ENCODE measurements around the gene ADGRB3.
"Not testable (repeated sequence)": the region's sequence is repeated elsewhere in the genome, so short reads cannot be mapped to it uniquely, and the experiment has no call there.

The ADGRB3 gene

DNA sequence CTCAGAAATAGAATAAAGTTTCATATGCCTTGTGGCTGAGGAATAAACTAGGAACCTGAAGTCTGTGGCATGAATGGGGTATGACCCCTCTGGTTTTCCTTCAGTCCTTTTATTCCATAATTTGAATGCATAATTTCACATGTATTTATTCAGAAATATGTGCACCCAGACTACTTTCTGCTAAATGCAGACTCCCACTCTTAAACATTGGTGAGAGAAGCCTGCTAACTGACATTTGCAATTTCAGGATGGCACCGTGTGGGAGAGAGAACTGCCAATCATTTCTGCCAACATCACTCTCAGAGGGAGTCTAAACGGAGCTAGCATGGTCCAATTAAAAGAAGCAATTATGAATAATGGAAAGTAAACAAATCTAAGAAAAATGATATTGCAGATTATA is 141.3 kb downstream of the ADGRB3 start:
- Histone ChIP-seq H3K4me2 (ENCODE audit: low read length) (no peak overlapping the region), H3K79me2 (no peaks in the 10 kb centered on the region), H3K36me3 (ENCODE audit: control insufficient read depth, insufficient read depth, low read length) (no peaks in the 10 kb centered on the region), H3K9me3 (ENCODE audit: control insufficient read depth, low read length) (no peaks in the 10 kb centered on the region), H3K9ac (no peak overlapping the region), H3K27me3 (ENCODE audit: control insufficient read depth, insufficient read depth, low read length) (no peaks in the 10 kb centered on the region), H3K4me3 (ENCODE audit: low read depth, low read length) (no peak overlapping the region), H2AFZ (no peak overlapping the region), H3K27ac (no peak overlapping the region), H3K4me1 (no peaks in the 10 kb centered on the region)
- TF ChIP-seq, protein P1, sequence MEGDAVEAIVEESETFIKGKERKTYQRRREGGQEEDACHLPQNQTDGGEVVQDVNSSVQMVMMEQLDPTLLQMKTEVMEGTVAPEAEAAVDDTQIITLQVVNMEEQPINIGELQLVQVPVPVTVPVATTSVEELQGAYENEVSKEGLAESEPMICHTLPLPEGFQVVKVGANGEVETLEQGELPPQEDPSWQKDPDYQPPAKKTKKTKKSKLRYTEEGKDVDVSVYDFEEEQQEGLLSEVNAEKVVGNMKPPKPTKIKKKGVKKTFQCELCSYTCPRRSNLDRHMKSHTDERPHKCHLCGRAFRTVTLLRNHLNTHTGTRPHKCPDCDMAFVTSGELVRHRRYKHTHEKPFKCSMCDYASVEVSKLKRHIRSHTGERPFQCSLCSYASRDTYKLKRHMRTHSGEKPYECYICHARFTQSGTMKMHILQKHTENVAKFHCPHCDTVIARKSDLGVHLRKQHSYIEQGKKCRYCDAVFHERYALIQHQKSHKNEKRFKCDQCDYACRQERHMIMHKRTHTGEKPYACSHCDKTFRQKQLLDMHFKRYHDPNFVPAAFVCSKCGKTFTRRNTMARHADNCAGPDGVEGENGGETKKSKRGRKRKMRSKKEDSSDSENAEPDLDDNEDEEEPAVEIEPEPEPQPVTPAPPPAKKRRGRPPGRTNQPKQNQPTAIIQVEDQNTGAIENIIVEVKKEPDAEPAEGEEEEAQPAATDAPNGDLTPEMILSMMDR (IDR thresholded peaks at IDR 0.05) = no peak

DNA sequence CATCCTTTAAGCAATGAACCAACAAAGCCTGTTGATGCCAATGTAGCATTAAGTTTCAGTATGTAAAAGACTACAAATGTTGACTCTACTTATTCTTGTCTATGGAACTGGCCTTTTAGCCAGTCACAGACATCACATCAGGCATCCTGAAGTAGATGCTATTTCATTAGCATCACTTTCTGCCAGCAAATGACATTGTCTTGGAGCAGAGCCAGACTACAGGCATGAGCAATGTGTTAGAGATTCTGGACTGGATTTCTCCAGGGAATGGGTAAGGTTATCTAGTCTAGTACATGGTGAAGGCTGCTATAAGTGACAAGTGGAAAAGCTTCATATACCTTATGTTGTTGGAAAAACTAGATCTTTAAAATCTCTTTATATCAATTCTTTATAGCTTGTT is 142.9 kb downstream of the ADGRB3 start:
- Histone ChIP-seq H3K27ac (no peak overlapping the region), H3K36me3 (ENCODE audit: control insufficient read depth, insufficient read depth, low read length) (no peaks in the 10 kb centered on the region), H3K4me2 (ENCODE audit: low read length) (no peak overlapping the region), H3K9ac (no peak overlapping the region), H3K4me1 (no peaks in the 10 kb centered on the region), H3K79me2 (no peaks in the 10 kb centered on the region), H3K9me3 (ENCODE audit: control insufficient read depth, low read length) (no peaks in the 10 kb centered on the region), H2AFZ (no peak overlapping the region), H3K27me3 (ENCODE audit: control insufficient read depth, insufficient read depth, low read length) (no peaks in the 10 kb centered on the region), H3K4me3 (ENCODE audit: low read depth, low read length) (no peak overlapping the region)
- TF ChIP-seq, protein P1 (IDR thresholded peaks at IDR 0.05) = no peak

DNA sequence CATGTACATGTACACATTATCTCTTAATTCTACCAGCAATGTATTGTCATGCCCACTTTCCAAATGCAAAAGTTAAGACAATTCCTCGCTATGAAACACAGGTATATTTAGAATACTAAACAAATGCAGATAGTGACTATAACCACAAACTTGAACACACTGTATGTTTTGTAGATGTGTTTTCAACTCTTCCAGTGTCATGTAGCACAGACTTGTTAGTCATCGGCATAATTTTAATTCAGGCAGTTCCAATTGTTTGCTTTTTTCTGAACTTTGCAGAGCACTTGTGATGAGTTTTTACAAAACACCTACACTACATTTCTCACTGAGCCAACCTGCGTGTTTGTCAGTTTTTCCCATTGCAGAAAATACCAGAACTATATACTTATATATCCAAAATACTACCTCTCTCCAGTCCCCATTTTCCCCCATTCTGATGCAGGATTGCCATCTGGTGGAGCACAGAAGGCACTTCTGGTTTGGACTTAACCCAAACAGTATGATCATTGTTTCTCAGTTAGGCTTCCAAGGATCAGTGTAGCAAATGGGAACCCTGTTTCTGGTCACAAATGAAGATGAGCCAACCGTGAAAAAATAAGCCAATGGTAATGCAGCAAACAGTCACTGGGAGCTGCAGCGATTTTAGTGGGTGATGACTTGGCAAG is 143.4 kb downstream of the ADGRB3 start:
- Histone ChIP-seq H3K4me1 (no peaks in the 10 kb centered on the region), H2AFZ (no peak overlapping the region), H3K79me2 (no peaks in the 10 kb centered on the region), H3K27me3 (ENCODE audit: control insufficient read depth, insufficient read depth, low read length) (no peaks in the 10 kb centered on the region), H3K27ac (no peak overlapping the region), H3K4me2 (ENCODE audit: low read length) (no peak overlapping the region), H3K9ac (no peak overlapping the region), H3K4me3 (ENCODE audit: low read depth, low read length) (no peak overlapping the region), H3K36me3 (ENCODE audit: control insufficient read depth, insufficient read depth, low read length) (no peaks in the 10 kb centered on the region), H3K9me3 (ENCODE audit: control insufficient read depth, low read length) (no peaks in the 10 kb centered on the region)
- TF ChIP-seq, protein P1 (IDR thresholded peaks at IDR 0.05) = no peak

DNA sequence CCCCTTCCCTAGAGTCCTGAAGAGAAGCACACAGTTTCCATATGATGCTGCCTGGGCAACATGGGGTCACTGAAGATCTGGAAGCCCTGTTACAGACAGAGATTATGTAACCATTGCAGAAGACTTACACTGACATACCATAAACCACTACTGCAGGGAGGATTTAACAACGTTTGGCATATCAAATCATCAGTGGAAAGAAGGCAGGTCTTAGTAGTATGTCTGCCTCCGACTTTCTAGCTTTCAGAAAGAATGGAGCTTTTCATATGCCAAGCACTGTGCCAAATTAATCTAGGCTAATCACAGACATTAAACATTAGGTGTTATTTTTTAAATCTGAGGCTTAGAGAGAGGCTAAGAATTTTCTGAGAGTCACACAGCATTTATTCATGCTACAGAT is 144.3 kb downstream of the ADGRB3 start:
- Histone ChIP-seq H3K9me3 (ENCODE audit: control insufficient read depth, low read length) (no peaks in the 10 kb centered on the region), H2AFZ (no peak overlapping the region), H3K4me3 (ENCODE audit: low read depth, low read length) (no peak overlapping the region), H3K4me1 (no peaks in the 10 kb centered on the region), H3K79me2 (no peaks in the 10 kb centered on the region), H3K27me3 (ENCODE audit: control insufficient read depth, insufficient read depth, low read length) (no peaks in the 10 kb centered on the region), H3K36me3 (ENCODE audit: control insufficient read depth, insufficient read depth, low read length) (no peaks in the 10 kb centered on the region), H3K4me2 (ENCODE audit: low read length) (no peak overlapping the region), H3K9ac (no peak overlapping the region), H3K27ac (no peak overlapping the region)
- TF ChIP-seq, protein P1 (IDR thresholded peaks at IDR 0.05) = no peak

DNA sequence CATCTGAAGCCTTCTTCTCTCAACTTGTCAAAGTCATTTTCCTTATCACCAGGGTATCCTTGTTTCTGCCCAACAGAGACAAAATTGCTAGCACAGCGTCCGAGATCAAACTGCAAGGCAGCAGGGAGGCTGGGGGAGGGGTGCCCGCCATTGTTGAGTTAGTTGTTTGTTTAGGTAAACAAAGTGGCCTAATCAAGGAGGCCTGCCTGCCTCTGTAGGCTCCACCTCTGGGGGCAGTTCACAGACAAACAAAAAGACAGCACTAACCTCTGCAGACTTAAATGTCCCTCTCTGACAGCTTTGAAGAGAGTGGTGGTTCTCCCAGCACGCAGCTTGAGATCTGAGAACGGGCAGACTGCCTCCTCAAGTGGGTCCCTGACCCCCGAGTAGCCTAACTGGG is 155.0 kb downstream of the ADGRB3 start:
- not testable (repeated sequence) for H2AFZ ChIP-seq; H3K36me3 ChIP-seq (ENCODE audit: control insufficient read depth, insufficient read depth, low read length); H3K4me2 ChIP-seq (ENCODE audit: low read length); H3K27ac ChIP-seq; H3K9me3 ChIP-seq (ENCODE audit: control insufficient read depth, low read length); H3K4me1 ChIP-seq; H3K9ac ChIP-seq; H3K79me2 ChIP-seq; H3K4me3 ChIP-seq (ENCODE audit: low read depth, low read length); H3K27me3 ChIP-seq (ENCODE audit: control insufficient read depth, insufficient read depth, low read length)

DNA sequence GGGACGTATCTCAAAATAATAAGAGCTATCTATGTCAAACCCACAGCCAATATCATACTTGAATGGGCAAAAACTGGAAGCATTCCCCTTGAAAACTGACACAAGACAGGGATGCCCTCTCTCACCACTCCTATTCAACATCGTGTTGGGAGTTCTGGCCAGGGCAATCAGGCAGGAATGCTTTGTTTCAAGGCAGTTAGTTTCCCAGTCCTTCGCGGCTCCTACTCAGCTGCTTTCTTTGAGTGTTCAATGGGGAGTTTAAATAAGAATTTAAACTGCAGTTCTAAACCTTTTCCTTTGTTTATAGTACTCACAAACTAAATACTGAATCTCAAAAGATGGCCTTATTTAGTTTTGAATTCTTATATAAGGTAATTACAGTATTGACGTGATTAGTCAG is 179.9 kb downstream of the ADGRB3 start:
- not testable (repeated sequence) for H3K4me2 ChIP-seq (ENCODE audit: low read length); H3K27me3 ChIP-seq (ENCODE audit: control insufficient read depth, insufficient read depth, low read length); H3K9me3 ChIP-seq (ENCODE audit: control insufficient read depth, low read length); H3K4me3 ChIP-seq (ENCODE audit: low read depth, low read length); H3K27ac ChIP-seq; H3K4me1 ChIP-seq; H3K9ac ChIP-seq; H3K79me2 ChIP-seq; H2AFZ ChIP-seq; H3K36me3 ChIP-seq (ENCODE audit: control insufficient read depth, insufficient read depth, low read length)
